Calu3 (cell line): ENCODE measurements around the gene CFAP57. TPM values are rescaled to one million over a fixed set of nuclear protein-coding genes. Genes with fewer than 3 reads are reported as not detected.

Experiments
- BruUV-seq: library from RNA; stranded (reverse); fragments of 400-500 nt; replicated peaks from 2 replicates; lab custom pipeline; 2021; lab: Mats Ljungman, UMichigan
- CTCF ChIA-PET: fragments of 300-600 bp; sonication (Branson Sonifier 250); formaldehyde crosslinking; loops from one replicate; lab custom pipeline; 2022; ENCODE audit warnings: antibody characterized with exemption; lab: Charles Lee
- DNase-seq: peaks from one replicate; pipeline ENCODE4 v3.0.0; 2022
- H3K27ac Mint-ChIP-seq: one replicate; pipeline ENCODE4 v1.8.0; 2022; ENCODE audit warnings: mixed read lengths; ENCODE audit not compliant: unreplicated experiment
- H3K27me3 Mint-ChIP-seq: one replicate; pipeline ENCODE4 v1.8.0; 2022; ENCODE audit warnings: mixed read lengths; ENCODE audit not compliant: unreplicated experiment
- H3K36me3 Mint-ChIP-seq: one replicate; pipeline ENCODE4 v1.8.0; 2022; ENCODE audit warnings: mild to moderate bottlenecking, moderate library complexity, mixed read lengths; ENCODE audit not compliant: insufficient read depth, unreplicated experiment
- H3K4me1 Mint-ChIP-seq: one replicate; pipeline ENCODE4 v1.8.0; 2022; ENCODE audit warnings: mild to moderate bottlenecking, low read depth, mixed read lengths; ENCODE audit not compliant: unreplicated experiment
- H3K4me3 Mint-ChIP-seq: one replicate; pipeline ENCODE4 v1.8.0; 2022; ENCODE audit warnings: mild to moderate bottlenecking, low read depth, moderate library complexity, mixed read lengths; ENCODE audit not compliant: unreplicated experiment
- H3K9me3 Mint-ChIP-seq: one replicate; pipeline ENCODE4 v1.8.0; 2022; ENCODE audit warnings: low read depth, mixed read lengths; ENCODE audit not compliant: unreplicated experiment
- intact Hi-C: fragments of 100-400 bp; cut with micrococcal nuclease; formaldehyde crosslinking; loops from one replicate; pipeline ENCODE4 v1.10.0; 2022; ENCODE audit not compliant: unreplicated experiment
- total RNA-seq: library from RNA; stranded (reverse); gene quantifications from 2 replicates; pipeline ENCODE4 v1.2.3, GENCODE V29; 2022
- TF ChIP-seq, protein P1 (sequence below): fragments of 200-600 bp; IDR thresholded peaks from one replicate; pipeline ENCODE4 v1.8.0; 2022; ENCODE audit warnings: antibody characterized with exemption; ENCODE audit not compliant: unreplicated experiment

CFAP57 gene
- total RNA-seq, 1 experiment from 2014 or later: 0.26 TPM

DNA sequence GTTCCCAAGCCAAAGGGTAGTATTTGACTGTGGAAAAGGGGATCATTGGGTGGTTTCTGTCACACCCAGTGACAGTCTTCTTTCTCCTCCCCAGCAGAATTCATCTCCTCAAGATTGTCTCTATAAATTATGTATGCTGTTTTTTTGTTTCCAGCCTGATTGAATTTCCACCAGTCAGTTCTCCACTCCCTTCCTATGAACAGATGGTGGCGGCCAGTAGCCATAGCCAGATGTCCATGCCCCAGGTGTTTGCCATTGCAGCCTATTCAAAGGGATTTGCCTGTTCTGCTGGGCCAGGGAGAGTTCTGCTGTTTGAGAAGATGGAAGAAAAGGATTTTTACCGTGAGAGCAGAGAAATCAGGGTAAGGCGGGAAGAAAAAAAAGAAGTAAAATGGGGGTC lies 12.9 kb downstream of the CFAP57 start:
- no TSS peak for BruUV-seq
- intact Hi-C loops: no loop called here
- CTCF ChIA-PET: no interaction called here
- no peak for DNase-seq
- H3K4me3 Mint-ChIP-seq: no peak overlapping the region
- no peaks in the 10 kb centered on the region for H3K4me1 Mint-ChIP-seq
- no peaks in the 10 kb centered on the region for H3K36me3 Mint-ChIP-seq
- no peak overlapping the region for H3K27ac Mint-ChIP-seq
- TF ChIP-seq, protein P1, sequence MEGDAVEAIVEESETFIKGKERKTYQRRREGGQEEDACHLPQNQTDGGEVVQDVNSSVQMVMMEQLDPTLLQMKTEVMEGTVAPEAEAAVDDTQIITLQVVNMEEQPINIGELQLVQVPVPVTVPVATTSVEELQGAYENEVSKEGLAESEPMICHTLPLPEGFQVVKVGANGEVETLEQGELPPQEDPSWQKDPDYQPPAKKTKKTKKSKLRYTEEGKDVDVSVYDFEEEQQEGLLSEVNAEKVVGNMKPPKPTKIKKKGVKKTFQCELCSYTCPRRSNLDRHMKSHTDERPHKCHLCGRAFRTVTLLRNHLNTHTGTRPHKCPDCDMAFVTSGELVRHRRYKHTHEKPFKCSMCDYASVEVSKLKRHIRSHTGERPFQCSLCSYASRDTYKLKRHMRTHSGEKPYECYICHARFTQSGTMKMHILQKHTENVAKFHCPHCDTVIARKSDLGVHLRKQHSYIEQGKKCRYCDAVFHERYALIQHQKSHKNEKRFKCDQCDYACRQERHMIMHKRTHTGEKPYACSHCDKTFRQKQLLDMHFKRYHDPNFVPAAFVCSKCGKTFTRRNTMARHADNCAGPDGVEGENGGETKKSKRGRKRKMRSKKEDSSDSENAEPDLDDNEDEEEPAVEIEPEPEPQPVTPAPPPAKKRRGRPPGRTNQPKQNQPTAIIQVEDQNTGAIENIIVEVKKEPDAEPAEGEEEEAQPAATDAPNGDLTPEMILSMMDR: no peak
- peaks cover 3% of the 10 kb centered on the region for H3K9me3 Mint-ChIP-seq
- H3K27me3 Mint-ChIP-seq: no peaks in the 10 kb centered on the region

- CTCF ChIA-PET: no interaction called here
- no peak overlapping the region for H3K4me3 Mint-ChIP-seq
- intact Hi-C loops: no loop called here
- no peak for DNase-seq
- no peaks in the 10 kb centered on the region for H3K36me3 Mint-ChIP-seq
- H3K9me3 Mint-ChIP-seq: peaks cover 7% of the 10 kb centered on the region
- no TSS peak for BruUV-seq
- H3K27me3 Mint-ChIP-seq: no peaks in the 10 kb centered on the region
- TF ChIP-seq, protein P1: no peak
- no peaks in the 10 kb centered on the region for H3K4me1 Mint-ChIP-seq
- no peak overlapping the region for H3K27ac Mint-ChIP-seq
These were observed 16.0 kb downstream of the CFAP57 start for GRCh38 chr1:43188106-43188505.

DNA sequence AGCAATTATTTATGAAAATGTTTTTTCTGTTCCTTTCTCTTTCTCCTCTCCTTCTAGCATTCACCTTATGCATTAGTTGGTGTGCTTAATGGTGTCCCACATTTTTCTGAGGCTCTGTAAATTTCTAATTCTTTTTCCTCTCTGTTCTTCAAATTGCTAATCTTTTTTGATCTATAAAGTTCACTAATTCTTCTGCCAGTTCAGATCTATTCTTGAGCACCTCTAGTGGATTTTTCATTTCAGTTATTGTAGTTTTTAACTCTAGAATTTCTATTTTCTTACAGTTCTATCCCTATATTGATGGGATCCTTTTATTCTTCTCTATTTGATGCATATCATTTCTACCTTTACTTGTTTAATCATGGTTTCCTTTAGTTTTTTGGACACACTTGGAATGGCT lies 22.4 kb downstream of the CFAP57 start:
- no peak overlapping the region for H3K27ac Mint-ChIP-seq
- H3K4me1 Mint-ChIP-seq: peaks cover 13% of the 10 kb centered on the region
- no peak overlapping the region for H3K4me3 Mint-ChIP-seq
- BruUV-seq: no TSS peak
- CTCF ChIA-PET: no interaction called here
- no peaks in the 10 kb centered on the region for H3K36me3 Mint-ChIP-seq
- TF ChIP-seq, protein P1: no peak
- H3K9me3 Mint-ChIP-seq: peaks cover 8% of the 10 kb centered on the region
- H3K27me3 Mint-ChIP-seq: no peaks in the 10 kb centered on the region
- intact Hi-C loops: no loop called here
- DNase-seq: no peak

- Mint-ChIP-seq H3K27me3 (no peaks in the 10 kb centered on the region), H3K4me1 (peaks cover 13% of the 10 kb centered on the region), H3K27ac (no peak overlapping the region), H3K4me3 (no peak overlapping the region), H3K9me3 (peaks cover 2% of the 10 kb centered on the region), H3K36me3 (no peaks in the 10 kb centered on the region)
- TF ChIP-seq, protein P1: no peak
- intact Hi-C loops: no loop called here
- no TSS peak for BruUV-seq
- CTCF ChIA-PET: no interaction called here
- no peak for DNase-seq
These were observed 25.4 kb downstream of the CFAP57 start for GRCh38 chr1:43197343-43198127.
